EL (cell line): Measurements from ENCODE around the gene KCNIP1.

ENCODE experiments used
- DNase-seq: peaks from one replicate; pipeline ENCODE4 v3.0.0-alpha.2; 2016

Gene KCNIP1

DNA sequence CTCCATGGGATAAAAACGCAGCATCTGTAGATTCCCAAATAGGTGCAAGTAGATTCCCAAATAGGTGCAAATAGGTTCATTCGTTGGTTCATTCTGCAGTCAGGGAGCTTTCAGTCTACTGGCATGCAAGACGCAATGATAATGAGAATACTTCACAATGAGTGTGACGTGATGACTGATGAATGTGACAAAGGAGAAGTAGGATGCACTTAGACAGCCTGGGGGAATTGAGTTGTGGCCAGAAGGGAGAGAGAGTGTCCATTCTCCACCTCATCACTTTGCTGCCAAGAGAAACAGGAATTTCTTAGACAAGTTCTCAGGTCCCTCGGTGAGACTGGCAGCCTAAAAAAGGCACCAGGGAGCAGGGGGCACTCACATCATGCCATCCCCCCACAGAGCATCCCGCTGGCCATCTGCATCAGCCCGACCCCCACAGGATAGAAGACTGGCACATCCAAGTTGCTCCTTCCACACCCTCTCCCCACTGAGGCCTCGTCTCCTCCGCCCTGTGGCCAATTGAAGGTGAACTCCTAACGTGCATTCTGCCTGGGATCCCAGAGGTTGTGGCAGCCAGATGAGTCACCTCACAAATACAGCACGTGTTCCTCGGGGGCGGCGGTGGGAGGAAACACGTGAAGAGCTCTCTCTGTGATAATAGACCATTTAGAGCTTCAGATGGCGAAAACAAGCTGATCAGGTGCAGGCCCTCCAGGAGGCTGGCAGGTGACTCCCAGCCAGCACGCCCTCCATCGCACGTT is 19.9 kb upstream of the KCNIP1 start:
- peak; percentile 48 for DNase-seq

DNA sequence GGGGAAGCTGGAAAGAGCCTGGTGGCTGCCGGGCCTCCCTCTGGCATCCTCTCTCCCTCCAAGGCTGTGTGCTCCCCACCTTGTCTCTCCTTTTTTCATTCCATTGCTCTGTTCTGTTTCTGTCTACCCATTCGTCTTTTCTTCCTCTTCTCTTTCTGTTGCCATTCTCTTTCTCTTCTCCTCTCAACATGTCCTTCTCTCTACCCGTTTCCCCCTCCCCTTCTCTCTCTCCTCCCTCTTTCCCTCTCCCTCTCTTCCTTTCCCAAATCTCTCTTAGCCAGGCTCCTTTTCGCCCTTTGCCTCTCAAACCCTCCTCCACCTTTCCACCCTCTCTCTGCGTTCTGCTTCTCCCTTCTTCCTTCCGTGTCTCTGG is 19.4 kb upstream of the KCNIP1 start:
- no peak for DNase-seq

DNA sequence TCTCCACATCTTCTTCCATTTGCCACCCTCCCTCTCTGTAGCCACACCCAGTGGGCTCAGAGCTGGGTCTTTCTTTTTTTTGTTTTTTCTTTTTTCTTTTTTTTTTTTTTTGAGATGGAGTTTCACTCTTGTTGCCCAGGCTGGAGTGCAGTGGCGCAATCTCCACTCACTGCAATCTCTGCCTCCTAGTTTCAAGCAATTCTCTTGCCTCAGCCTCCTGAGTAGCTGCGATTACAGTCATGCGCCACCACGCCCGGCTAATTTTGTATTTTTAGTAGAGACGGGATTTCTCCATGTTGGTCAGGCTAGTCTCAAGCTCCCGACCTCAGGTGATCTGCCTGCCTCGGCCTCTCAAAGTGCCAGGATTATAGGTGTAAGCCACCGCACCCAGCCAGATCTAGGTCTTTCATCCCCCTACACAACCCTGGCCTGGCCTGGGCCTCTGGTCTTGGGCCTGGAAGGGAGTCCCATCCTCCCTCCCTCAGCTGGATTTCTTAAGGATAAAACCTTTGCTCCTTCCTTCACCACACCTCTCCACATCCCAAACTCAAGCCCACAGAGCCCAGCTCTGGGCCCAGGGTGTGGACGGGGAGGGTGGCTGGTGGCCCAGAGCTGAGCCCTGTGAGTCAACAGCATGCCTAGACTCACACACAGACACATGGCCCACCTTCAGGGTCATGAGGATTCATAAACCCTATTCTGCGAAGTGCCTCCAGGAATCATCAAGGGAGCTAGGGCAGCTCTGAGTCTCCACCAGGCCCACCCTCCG is 18.8 kb upstream of the KCNIP1 start:
- no peak for DNase-seq

DNA sequence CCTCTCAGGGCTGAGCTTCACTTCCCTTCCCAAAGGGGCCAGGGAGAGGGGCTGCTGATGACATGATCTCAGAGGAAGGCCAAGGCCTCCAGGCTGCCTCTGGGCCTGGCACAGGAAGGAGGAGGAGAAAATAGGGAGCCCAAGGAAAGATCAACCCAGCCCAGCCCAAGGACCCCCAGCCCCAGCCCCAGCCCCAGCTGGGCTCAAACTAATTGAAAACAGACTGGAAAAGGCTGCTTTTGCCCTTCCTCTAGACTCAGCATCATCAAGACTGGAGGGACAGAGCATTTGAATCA is 18.3 kb upstream of the KCNIP1 start:
- DNase-seq = no peak

DNA sequence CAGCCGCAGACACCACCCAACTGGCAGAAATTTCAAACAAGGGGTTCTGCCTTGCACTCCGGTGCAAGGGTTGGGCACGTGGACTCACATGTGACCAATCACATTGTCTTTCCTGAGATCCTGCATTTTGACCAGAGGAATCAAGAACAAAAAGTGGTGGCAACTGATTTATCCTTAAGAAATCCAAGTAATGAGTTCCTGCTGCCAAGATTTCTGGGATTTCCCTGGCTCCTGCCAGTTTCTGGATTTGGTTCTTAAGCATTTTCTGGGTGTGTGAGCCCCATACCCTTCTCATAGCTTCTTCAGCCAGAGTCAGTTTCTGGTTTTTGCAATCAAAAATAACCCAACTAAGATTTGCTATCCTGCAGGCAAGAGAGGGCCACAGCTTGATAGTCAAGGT is 17.4 kb upstream of the KCNIP1 start:
- DNase-seq = no peak

DNA sequence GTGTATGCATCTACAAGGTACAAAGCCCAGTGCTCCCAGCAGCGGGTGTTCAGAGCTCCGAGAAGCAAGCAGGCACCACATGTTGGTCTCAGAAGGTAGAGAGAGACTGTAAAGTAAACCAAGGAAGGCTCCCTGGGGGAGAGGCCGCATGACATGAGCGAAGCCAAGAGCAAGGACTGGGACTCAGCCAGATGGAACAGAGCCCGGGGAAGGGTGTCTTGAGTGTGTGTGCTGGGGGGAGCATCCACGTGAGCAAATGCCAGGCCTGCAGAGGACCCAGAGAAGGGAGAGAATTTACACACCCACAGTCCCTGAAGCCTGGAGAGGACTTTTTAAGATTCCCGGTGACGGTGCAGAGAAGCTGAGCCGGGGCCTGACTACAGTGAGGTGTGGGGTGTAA is 15.2 kb upstream of the KCNIP1 start:
- no peak for DNase-seq

DNA sequence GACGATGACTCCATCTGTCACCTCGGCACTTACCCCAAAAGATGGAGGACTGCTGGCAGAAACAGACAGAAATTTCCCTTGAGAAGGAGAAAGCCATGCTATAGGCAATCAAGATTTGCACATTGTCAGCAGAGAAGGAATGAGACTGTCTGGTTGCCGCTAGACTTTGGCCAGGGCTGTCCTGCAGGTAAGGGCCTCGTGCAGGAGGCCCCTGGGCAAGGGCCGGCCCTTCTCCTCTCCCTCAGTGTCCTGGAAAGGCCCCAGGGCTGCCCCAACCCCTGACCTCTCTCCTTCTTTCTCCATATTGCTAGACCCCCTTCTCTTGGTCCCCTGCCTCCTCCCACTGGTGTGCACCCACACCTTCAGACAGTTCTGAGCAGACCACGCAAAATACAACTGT is 14.6 kb upstream of the KCNIP1 start:
- DNase-seq = no peak

DNA sequence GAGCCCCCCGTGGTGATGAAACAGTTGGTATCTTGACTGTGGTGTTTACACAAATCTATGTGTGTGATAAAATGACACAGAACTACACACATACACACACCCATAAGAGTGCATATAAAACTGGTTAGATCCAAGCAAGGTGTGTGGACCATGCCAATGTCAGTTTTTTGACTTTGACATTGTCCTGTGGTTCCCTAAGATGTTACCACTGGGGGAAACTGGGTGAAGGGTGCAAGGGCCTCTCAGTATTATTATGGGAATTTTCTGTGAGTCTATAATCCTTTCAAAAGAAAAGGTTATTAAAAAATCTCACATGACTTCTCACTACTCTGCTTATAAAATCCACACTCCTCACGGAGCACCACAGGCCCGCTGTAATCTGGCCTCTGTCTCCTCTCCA is 13.4 kb upstream of the KCNIP1 start:
- no peak for DNase-seq

DNA sequence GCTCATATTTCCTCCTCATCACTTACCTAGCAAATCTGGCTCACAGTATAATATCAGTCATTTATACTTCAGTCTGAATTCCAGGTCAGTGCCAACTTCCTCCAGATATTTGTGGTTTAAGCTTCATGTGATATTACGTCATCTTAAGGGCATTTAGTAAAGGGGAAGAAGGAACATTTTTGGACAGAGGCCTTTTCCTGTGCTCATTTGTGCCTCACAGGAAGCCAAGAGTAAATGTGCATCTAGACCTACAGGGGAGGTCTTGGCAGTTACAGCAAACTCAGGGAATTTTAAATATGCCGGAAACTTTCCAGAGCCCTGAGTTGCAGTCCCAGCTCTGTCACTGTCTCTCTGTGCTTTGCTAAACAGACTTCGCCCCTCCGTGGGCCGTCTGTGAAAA is 12.3 kb upstream of the KCNIP1 start:
- peak; percentile 95 for DNase-seq

DNA sequence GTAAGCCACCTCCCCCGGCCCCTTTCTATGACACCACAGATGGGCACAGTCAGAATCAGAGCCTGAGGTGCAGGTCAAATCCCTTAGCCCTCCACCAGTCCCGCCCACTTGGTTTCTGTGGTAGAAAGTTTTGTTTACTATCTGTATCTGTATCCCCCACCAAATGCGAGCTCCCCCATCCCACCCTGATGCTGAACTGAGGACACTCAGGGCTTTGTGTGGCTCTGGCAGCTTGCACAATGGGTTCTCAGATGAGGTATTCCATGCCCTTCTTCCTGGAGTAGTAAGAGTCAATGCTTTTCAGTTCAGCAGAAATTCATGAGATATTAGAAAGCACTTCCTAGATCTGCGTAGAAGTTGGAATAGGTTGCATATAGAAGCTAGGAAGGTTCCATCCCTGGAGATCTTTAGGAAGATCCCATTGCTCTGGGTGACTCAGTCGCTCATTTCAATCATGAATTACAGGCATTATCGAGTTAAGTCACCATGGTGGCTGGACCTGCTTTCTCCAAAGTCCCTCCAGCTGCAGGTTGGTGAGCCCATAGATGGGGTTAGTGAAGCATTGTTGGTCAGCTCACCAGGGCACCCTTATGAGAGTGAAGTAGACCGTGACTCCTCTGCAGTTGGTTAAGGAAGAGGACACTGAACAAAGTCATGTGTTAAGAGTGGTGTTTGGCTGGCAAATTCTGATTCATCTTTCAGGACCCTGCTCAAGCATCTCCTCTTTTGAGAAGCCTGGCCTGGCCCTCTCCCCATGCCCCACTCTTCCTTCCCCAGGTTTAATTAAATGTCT is 10.6 kb upstream of the KCNIP1 start:
- DNase-seq = no peak

DNA sequence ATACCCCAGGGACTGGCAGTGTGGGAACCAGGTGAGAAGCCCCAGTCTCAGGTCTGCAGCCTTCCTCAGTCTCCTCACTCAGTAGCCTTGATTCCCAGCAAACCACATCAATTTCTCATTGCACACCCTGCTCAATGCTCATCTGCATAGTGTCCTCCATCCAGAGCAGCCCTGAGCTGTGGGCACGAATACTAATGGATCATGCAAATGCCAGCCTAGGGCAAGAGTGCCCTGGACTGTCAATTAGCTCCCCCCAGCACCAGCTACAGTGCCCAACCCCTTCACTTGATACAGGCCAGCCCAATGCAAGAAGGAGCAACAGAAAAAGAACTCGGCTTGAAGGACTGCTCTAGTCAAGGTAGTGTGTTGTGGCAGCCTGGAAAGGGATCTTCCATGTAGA is 9.8 kb upstream of the KCNIP1 start:
- DNase-seq = no peak

DNA sequence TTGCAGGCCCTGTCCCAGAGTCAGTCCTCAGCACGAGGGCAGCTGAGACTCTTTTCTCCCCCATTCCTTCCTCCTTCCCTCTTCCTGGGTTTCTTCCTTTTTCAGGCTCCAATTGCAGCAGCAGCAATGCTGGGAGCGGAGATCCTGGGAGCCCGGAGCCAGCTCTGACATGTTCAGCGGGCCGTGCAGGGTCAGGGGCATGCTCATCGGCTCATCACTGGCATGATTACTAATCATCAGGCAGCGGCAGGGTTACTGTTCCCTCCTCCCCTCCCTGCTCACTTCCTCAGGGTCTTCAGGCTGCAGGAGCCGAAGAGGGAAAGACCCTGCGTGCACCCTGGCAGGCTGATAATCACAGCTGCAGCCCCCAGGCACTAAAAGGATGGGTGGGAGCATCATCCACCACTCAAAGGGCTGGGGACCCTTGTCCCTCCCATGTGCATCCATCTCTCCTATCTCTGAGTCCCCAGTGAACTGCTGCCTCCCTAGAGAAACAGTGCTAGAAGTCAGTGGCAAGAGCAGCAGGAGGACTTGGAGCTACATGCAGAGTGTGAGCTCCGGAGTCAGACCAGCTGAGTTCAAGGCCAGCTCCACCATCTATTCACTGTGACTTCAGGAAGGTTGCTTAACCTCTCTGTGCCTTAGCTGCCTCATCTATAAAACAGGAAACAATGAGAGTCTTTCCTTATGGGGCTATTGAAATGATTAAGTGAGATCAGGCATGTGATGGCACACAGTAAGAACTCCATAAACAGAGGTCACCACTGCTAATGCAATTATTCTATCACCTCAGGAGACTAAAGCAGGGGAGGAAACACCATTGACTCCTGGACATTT is 7.8 kb upstream of the KCNIP1 start:
- no peak for DNase-seq

DNA sequence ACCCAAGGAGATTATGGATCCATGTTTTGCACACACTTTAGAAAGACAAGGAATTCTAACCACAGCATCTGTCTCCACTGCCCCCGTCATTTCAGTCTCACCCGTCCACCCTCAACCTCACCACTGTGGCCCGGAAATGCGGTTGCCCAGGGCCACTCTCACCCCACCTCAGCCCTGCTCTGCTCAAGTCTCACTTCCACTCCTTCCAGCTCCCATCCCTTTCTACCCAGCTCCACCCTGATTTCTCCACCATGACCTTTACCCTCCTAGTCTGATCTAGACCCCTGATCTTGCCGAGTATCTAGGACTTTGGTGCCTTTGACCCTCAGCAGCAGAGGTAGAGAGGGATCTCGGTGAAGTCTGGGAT is 7.2 kb upstream of the KCNIP1 start:
- DNase-seq = no peak

DNA sequence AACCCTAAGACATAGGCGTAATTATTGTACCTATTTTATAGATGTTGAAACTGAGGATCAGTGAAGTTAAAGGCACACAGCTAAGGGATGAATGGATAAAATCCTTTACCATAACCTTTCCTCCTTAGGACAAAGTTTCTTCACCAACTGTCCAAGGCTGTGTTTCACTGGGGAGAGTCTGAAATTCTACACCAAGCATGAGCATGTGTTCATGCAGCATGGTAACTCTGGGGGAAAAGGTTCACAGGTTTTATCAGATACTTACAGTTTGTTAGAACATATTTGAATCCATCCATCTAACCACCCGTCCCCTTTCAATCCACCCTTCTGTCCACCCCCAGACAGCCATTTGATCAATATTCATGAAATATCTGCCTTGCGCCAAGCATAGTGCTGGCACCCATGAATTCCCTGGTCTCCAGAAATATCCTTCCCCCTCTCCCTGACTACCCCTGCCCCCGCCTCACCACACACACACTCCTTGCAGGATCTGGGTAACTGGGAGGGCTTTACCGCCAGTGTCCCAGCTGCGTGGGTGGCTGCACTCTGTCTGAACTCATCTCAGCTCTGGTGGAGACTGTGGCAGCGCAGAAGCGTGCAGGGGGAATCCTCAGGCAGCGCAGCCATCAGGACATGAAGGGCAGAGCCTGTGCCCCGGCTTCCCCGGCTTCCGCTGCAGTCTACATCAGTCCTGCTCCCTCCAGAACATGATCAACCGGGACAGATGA is 6.3 kb upstream of the KCNIP1 start:
- peak; percentile 11 for DNase-seq

DNA sequence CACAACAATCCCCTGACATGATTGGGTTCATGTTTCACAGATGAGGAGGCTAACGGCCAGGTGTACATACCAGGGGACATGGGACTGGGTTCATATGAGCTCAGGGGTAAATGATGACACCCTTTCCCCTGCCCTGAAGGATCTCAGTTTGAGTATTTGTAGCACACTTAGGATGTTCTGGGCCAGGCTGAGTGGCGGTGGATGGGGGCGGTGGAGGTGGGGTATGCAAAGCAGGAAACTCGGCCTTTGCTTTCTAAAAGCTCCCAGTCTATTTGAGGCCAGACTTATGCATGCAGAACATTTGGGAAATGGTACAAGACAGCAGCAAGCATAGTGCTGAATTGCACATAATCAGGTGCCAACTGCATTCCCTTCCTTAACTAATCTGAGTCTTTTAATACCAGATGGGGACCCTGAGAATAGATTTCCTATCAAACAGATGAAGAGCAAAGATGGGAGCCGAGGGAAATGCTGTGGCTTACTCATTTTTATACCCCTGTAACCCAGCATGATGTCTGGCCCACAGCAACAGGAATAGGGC is 4.9 kb upstream of the KCNIP1 start:
- no peak for DNase-seq

DNA sequence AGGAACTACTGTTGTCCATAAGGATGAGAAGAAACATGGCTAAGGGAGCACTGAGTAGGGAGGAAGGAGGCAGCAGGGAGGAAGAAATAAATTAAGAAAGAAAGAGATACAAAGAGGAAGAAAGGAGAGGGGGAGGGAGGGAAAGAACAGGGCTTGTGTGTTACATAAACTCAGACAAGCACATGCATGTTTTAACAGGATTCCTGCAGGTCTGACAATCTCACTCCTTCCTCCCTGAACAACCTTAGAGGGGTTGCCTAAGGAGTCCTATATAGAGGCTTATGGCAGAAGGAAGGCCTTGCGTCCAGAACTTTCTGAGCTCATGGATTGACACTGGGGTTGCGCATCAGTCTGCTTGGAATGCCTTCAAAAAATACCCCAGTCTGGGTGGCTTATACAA is 4.2 kb upstream of the KCNIP1 start:
- DNase-seq = no peak

DNA sequence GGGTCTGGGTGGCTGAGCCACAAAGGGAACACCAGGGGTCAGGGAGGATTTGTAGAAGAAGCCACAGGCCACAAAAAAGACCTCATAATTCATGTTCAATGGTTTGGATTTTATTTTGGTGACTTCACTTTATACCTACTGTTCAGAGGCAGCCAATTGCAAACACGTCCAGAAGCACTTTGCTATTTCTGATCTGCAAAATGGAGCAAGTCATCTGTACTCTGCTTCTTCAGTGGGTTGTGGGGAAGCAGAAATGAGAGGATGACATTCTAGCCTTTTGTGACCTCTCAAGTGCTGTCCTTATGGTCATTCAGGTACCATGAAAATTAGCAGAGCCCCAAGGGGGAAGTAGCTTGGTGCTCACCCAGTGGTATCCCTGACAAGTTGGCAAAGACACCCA is 2.5 kb upstream of the KCNIP1 start:
- no peak for DNase-seq

DNA sequence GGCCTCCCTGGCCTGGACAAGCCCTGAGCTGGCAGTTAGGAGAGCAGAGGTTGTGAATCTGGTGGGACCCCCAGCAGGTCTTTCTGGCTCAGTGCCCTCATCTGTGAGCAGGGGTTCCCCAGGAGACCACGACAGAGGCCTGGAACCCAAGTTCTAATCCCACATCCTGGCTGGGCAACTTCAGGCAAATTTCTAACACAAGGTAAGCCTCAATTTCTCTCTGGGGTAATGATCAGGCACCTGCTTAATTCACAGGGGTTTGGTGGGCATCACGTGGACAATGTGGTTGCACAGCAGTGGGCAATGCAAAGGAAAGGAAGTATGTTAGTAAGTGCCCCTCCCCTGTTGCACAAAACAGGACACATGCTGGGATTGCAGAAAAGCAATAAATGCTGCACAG is 1.9 kb upstream of the KCNIP1 start:
- no peak for DNase-seq

DNA sequence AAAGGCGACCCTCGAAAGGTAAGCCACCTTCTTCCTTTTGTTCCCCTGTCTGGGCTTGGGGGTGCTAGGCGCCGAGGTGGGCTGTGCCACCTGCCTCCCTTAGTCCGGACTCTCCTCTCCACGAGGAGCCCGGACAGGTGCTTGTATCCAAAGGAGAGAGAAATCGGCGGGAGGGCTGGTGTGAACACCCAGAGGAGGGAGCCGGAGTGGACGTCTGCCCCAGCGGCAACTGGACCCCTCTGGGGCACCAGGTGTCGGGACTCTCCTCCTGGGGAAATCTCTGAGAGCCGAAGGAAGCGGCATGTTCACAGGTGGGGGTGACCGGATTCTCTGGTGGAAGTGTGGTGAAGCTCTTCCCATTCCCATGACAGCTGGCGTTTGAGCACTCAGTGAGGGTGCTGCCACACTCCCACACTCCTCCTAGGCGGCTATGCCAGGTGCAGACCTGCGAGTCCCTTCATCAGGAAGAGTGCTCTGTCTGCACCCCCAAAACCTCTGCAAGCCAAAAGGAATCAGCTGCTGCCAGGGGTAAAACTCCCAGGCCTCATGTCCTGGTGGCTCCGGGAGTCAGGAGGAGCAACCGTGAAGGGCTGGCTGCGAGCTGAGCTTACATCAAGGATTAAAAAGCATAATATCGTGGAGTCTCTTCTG is 921 bp downstream of the KCNIP1 start:
- DNase-seq = no peak

DNA sequence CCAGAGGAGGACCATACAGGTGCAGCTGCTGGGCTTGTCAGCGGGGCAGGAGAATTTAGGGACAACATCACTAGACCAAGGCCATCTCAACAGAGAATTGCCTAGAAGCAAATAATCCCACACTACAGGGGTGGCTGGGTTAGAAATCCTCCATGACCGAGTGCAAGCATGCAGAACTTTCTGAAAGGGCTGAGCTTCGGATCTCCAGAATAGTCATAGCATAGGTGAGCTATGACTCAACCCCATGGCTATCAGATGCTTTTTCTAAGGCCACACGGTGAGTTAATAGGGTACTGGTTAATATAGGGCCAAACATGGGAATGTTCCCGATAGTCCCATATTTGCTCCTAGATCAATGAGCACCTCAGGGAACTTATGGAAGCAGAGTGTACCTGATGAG is 4.2 kb downstream of the KCNIP1 start:
- DNase-seq = no peak

DNA sequence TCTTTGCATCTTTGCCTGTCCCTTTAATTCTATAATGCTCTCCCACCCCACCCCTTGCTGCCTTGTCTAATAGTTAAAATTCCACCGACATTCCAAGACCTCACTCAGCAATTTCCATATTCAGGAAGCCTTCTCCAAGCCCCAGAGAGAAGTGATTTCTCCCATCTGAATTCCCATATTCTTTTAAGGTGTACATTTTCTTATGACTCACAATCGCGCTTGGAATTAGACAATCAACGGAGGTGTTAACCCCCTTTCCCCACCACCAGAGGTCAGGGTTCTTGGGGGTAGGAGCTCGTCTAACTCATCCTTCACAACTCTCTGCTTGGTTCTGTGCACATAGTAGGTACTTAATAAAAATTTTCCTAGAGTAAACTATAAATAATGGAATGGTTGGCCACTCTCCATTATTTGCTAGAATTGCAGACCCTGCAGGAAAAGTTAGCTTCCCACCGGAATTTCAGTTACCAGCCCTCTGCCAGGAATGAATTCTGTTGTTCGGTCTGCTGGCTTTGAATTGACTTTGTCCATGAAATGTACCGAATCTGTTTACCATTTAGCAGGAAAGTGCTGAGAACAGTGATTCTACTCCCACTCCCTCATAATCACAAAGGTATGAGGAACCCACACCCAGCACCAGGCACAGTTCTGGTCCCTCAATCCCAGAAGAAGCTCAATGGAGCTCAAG is 5.0 kb downstream of the KCNIP1 start:
- DNase-seq = no peak
